ENCODE data around the gene DDIAS. TPM values are rescaled to one million over a fixed set of nuclear protein-coding genes. Genes with fewer than 3 reads are reported as not detected.

Gene DDIAS
- total RNA-seq, 4 donors from 2014 or later = 0.17 to 1.6 (median 0.52) TPM; not detected in 1

DNA sequence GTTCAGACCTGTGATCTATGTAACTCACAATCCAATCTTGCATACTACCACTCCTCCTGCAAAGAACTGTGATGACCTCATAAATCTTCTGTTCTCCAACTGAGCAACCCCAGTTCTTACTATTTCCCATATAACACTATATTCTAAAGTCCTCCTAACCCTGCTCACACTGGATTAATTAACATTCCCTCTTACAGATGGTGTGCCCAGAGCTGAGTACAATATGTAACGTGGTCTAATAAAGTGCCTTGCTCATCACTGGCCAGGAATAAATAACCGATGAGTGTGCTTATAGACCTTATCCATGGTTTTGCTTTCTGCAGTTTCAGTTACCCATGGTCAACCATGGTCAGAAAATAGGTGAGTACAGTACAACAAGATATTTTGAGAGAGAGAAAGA lies 29.9 kb upstream of the DDIAS start:
- Histone ChIP-seq H3K27ac (replicated peaks in 1 of 4) (no peak overlapping the region), H3K36me3 (no peaks in the 10 kb centered on the region), H3K27me3 (no peaks in the 10 kb centered on the region), H3K4me3 (no peak overlapping the region), H3K9me3 (no peaks in the 10 kb centered on the region), H3K4me1 (peaks cover 17 to 30% (median 23%) of the 10 kb centered on the region in 4 donors)
- 92% methylated on average over 2 of the region's 2 CpGs for WGBS
- TF ChIP-seq, protein P1, sequence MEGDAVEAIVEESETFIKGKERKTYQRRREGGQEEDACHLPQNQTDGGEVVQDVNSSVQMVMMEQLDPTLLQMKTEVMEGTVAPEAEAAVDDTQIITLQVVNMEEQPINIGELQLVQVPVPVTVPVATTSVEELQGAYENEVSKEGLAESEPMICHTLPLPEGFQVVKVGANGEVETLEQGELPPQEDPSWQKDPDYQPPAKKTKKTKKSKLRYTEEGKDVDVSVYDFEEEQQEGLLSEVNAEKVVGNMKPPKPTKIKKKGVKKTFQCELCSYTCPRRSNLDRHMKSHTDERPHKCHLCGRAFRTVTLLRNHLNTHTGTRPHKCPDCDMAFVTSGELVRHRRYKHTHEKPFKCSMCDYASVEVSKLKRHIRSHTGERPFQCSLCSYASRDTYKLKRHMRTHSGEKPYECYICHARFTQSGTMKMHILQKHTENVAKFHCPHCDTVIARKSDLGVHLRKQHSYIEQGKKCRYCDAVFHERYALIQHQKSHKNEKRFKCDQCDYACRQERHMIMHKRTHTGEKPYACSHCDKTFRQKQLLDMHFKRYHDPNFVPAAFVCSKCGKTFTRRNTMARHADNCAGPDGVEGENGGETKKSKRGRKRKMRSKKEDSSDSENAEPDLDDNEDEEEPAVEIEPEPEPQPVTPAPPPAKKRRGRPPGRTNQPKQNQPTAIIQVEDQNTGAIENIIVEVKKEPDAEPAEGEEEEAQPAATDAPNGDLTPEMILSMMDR (IDR thresholded peaks at IDR 0.05) = no peak
- TF ChIP-seq EP300 (IDR thresholded peaks at IDR 0.05) (no peak), POLR2A (IDR thresholded peaks at IDR 0.05; ENCODE audit: low read depth) (no peak), POLR2AphosphoS5 (IDR thresholded peaks at IDR 0.05) (no peak)
- DNase-seq (ENCODE audit: extremely low spot score) = no peak
- intact Hi-C loops (cut with DNase I) = no loop called here

DNA sequence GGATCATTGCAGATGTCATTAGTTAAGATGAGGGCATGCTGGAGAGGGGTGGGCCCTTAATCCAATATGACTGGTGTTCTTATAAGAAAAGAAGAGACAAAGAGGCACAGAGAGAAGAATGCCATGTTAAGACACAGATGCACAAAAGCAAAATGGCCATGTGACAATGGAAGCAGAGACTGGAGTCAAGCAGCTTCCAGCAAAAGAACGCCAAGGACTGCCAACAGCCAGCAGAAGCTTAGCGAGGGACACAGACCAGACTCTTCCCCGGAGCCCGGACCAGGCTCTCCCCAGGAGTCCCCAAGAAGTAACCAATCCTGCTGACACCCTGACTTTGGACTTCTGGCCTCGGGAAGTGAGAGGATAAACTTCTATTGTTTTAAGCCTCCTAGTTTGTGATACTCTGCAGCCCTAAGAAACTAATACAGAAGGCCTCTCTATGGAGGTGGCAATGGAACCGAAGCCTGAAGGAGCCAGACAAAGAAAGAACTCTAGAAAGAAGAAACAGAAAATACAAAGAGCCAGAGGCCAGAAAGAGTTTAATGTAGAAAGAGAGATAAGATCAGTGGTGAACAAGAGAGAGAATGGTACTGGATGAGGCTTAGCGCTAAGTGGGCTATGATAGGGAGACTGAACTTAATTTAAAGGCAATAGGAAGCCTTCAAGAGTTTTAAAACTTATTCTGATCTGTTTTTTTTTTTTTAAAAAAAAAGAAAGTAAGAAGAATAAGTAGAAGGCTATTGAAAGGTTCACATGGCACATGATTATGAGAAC lies 29.0 kb upstream of the DDIAS start:
- DNase-seq (ENCODE audit: extremely low spot score) = no peak
- H3K27me3 ChIP-seq = no peaks in the 10 kb centered on the region
- H3K4me3 ChIP-seq = no peak overlapping the region
- H3K4me1 ChIP-seq = peaks cover 16 to 23% (median 18%) of the 10 kb centered on the region in 4 donors
- no peak overlapping the region for H3K27ac ChIP-seq (replicated peaks in 1 of 4)
- intact Hi-C loops (cut with DNase I) = no loop called here
- no peaks in the 10 kb centered on the region for H3K9me3 ChIP-seq
- no peak for TF ChIP-seq POLR2AphosphoS5 (IDR thresholded peaks at IDR 0.05)
- TF ChIP-seq EP300 (IDR thresholded peaks at IDR 0.05) = no peak
- no peak for TF ChIP-seq POLR2A (IDR thresholded peaks at IDR 0.05; ENCODE audit: low read depth)
- TF ChIP-seq, protein P1 (IDR thresholded peaks at IDR 0.05) = no peak
- no peaks in the 10 kb centered on the region for H3K36me3 ChIP-seq
- 80% methylated on average over 7 of the region's 7 CpGs for WGBS

DNA sequence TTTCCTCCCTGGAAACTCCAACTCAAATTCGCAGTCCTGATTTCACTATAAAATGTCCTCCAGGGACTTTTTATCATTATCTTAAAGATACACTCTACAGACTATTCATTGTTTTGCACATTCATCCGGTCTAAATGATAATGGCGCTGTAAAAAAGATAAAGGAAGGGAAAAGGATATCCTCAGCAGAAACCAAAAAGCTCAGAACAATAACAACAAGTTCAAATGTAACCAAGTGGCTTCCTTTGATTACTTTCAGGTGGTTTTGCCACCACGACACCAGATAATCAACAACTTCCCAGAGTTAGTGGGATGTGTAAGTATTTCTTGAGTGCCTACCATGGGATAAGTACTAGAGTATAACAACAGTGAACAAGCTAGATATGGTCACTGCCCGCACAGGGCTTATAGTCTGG lies 27.6 kb upstream of the DDIAS start:
- Histone ChIP-seq H3K9me3 (no peaks in the 10 kb centered on the region), H3K4me3 (no peak overlapping the region), H3K27ac (replicated peaks in 1 of 4) (no peak overlapping the region), H3K4me1 (peaks cover 4 to 15% (median 14%) of the 10 kb centered on the region in 4 donors), H3K36me3 (no peaks in the 10 kb centered on the region), H3K27me3 (no peaks in the 10 kb centered on the region)
- no peak for TF ChIP-seq POLR2A (IDR thresholded peaks at IDR 0.05; ENCODE audit: low read depth)
- no peak for TF ChIP-seq EP300 (IDR thresholded peaks at IDR 0.05)
- no peak for TF ChIP-seq POLR2AphosphoS5 (IDR thresholded peaks at IDR 0.05)
- TF ChIP-seq, protein P1 (IDR thresholded peaks at IDR 0.05) = no peak
- intact Hi-C loops (cut with DNase I) = no loop called here
- DNase-seq (ENCODE audit: extremely low spot score) = no peak
- 77% methylated on average over 5 of the region's 5 CpGs for WGBS

DNA sequence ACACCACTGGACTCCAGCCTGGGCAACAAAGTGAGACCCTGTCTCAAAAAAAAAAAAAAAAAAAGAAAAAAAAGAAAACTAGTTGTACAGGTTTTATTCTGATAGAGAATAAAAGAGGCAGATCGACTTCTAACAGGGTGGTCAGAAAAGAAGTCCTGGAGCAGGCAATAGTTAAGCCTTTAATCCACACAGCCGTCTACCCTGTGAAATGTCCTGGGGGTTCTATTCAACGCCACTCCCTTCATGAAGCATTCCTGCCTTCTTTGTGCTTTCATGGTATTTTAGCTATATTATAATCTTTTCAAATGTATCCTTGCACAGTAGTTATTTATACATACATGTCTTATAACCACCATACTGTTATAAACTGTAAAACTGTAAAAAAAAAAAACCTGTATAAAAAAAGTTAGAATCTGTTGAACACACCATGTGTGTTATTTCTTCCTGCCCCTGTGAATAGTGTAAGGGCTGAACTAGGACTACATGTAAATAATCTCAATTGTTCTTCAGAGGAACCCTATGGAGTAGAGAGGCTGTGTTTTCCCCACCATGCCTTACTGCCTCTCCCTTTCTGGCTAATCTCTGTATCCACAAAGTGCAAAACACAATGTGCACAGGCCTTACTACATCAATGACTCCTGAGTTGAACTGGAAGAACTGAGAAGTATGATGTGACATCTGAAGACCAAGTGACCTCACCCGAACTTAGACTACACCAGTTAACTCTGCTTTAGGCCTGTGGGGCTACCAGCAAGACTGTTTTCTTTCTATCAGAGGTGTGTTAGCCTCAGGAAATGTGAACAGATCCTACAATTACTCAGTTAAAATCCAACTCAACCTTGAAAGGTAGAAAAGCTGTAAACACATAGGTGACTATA lies 26.7 kb upstream of the DDIAS start:
- Histone ChIP-seq H3K4me1 (peaks cover 0 to 15% (median 9%) of the 10 kb centered on the region in 4 donors), H3K4me3 (no peak overlapping the region), H3K27ac (replicated peaks in 1 of 4) (no peak overlapping the region), H3K36me3 (peaks cover 0 to 3% (median 0%) of the 10 kb centered on the region in 4 donors), H3K27me3 (no peaks in the 10 kb centered on the region), H3K9me3 (no peaks in the 10 kb centered on the region)
- DNase-seq (ENCODE audit: extremely low spot score) = no peak
- TF ChIP-seq POLR2AphosphoS5 (IDR thresholded peaks at IDR 0.05) (no peak), EP300 (IDR thresholded peaks at IDR 0.05) (no peak), POLR2A (IDR thresholded peaks at IDR 0.05; ENCODE audit: low read depth) (no peak)
- TF ChIP-seq, protein P1 (IDR thresholded peaks at IDR 0.05) = no peak
- intact Hi-C loops (cut with DNase I) = no loop called here
- 90% methylated on average over 4 of the region's 4 CpGs for WGBS

All from esophagus muscularis mucosa (tissue), 4 donors.